Activated T-helper 1 cell treated with anti-CD3 and anti-CD28 coated beads, Interleukin-12 subunit alpha, Interleukin-12 subunit beta, Interleukin-2, Interleukin-4 antibody, amounts not matched to agents 30 ng/mL and 10 ng/mL and 1 ng/mL, durations not matched to agents 14 hours and 24 hours and 36 hours (primary cell): ENCODE data around the gene HMGCS2. TPM values are rescaled to one million over a fixed set of nuclear protein-coding genes. Genes with fewer than 3 reads are reported as not detected.

ENCODE experiments used
- DNase-seq: peaks from one replicate; pipeline ENCODE4 v3.0.0; 2021; ENCODE audit warnings: low spot score
- H3K27ac Mint-ChIP-seq: one replicate; pipeline ENCODE4 v1.8.0; 2021; ENCODE audit warnings: mild to moderate bottlenecking, mixed read lengths
- H3K27me3 Mint-ChIP-seq: one replicate; pipeline ENCODE4 v1.8.0; 2022; ENCODE audit warnings: mild to moderate bottlenecking, moderate library complexity, mixed read lengths; ENCODE audit not compliant: insufficient read depth
- H3K36me3 Mint-ChIP-seq: one replicate; pipeline ENCODE4 v1.8.0; 2021; ENCODE audit warnings: low read depth, mixed read lengths
- H3K4me1 Mint-ChIP-seq: one replicate; pipeline ENCODE4 v1.8.0; 2021; ENCODE audit warnings: low read depth, mixed read lengths
- H3K4me3 Mint-ChIP-seq: one replicate; pipeline ENCODE4 v1.8.0; 2021; ENCODE audit warnings: mild to moderate bottlenecking, moderate library complexity, mixed read lengths
- H3K9me3 Mint-ChIP-seq: one replicate; pipeline ENCODE4 v1.8.0; 2021; ENCODE audit warnings: mixed read lengths
- intact Hi-C: fragments of 100-400 bp; cut with micrococcal nuclease; formaldehyde crosslinking; loops from one replicate; pipeline ENCODE4 v1.15.1; 2024
- total RNA-seq: library from RNA; stranded (reverse); gene quantifications from 2 replicates; pipeline ENCODE4 v1.2.3, GENCODE V29; 2022

HMGCS2 gene
- total RNA-seq, 1 donor from 2014 or later: not detected

DNA sequence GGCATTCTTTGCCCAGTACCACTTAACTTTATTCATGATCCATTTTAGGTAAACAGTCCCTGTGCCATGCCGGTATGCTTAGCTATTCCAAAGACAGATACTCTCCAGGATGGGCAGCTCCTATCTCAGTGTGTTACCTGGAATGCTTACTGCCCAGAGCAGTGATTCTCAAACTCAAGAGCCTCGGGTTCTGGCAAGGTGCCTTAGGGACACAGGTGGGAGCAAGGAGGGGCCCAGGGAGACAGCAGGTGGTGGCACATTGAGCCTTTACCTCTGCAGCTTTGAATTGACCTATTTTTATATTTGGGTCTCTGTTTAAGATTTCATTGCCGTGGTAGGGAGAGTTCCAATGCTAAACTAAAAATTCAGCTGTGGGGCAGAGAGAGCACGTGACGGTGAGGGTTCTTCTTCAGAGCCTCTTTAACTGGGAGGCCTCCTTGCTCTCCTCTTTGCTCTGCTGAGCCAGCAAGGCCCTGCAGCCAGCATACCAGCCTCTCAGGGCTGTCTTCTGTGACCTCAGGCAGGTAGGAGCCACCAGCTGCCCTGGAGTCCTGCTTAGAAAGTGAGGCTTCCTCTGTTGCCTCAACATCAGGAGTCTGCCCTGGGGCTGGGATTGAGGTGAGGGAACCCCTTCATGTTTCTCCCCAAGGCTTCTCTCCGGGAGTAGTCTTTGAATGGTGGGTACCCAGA, 36.8 kb downstream of the HMGCS2 start:
- no peak for DNase-seq
- H3K4me1 Mint-ChIP-seq: no peaks in the 10 kb centered on the region
- intact Hi-C loops: no loop called here
- H3K27me3 Mint-ChIP-seq: no peaks in the 10 kb centered on the region
- H3K4me3 Mint-ChIP-seq: no peak overlapping the region
- no peak overlapping the region for H3K27ac Mint-ChIP-seq
- peaks cover 23% of the 10 kb centered on the region for H3K36me3 Mint-ChIP-seq
- H3K9me3 Mint-ChIP-seq: no peaks in the 10 kb centered on the region

- no peak overlapping the region for H3K27ac Mint-ChIP-seq
These were observed 37.6 kb downstream of the HMGCS2 start for GRCh38 chr1:119731060-119731459.

GRCh38 chr1:119729044-119729443, 39.7 kb downstream of the HMGCS2 start:
- Mint-ChIP-seq H3K4me1 (peaks cover 11% of the 10 kb centered on the region), H3K27me3 (no peaks in the 10 kb centered on the region), H3K4me3 (no peak overlapping the region), H3K9me3 (no peaks in the 10 kb centered on the region), H3K27ac (no peak overlapping the region), H3K36me3 (peaks cover 35% of the 10 kb centered on the region)
- no peak for DNase-seq
- intact Hi-C loops: no loop called here

More at GRCh38 chr1:119731060-119731459, 37.6 kb downstream of the HMGCS2 start:
- intact Hi-C loops: no loop called here
- no peaks in the 10 kb centered on the region for H3K27me3 Mint-ChIP-seq
- no peaks in the 10 kb centered on the region for H3K9me3 Mint-ChIP-seq
- H3K4me3 Mint-ChIP-seq: no peak overlapping the region
- no peak for DNase-seq
- H3K36me3 Mint-ChIP-seq: peaks cover 25% of the 10 kb centered on the region
- H3K4me1 Mint-ChIP-seq: no peaks in the 10 kb centered on the region

- H3K27me3 Mint-ChIP-seq: no peaks in the 10 kb centered on the region
- DNase-seq: no peak
- H3K27ac Mint-ChIP-seq: no peak overlapping the region
- H3K9me3 Mint-ChIP-seq: no peaks in the 10 kb centered on the region
- peaks cover 35% of the 10 kb centered on the region for H3K36me3 Mint-ChIP-seq
- intact Hi-C loops: no loop called here
- H3K4me3 Mint-ChIP-seq: no peak overlapping the region
- H3K4me1 Mint-ChIP-seq: peaks cover 11% of the 10 kb centered on the region
These were observed 40.7 kb downstream of the HMGCS2 start for GRCh38 chr1:119727991-119728390.

- H3K36me3 Mint-ChIP-seq: peaks cover 42% of the 10 kb centered on the region
- intact Hi-C loops: no loop called here
- no peaks in the 10 kb centered on the region for H3K9me3 Mint-ChIP-seq
- H3K27me3 Mint-ChIP-seq: no peaks in the 10 kb centered on the region
- H3K4me3 Mint-ChIP-seq: no peak overlapping the region
- H3K27ac Mint-ChIP-seq: peak overlapping the region; percentile 56
- no peak for DNase-seq
- H3K4me1 Mint-ChIP-seq: peaks cover 16% of the 10 kb centered on the region
These were observed 43.1 kb downstream of the HMGCS2 start for GRCh38 chr1:119725626-119726025.

- H3K4me3 Mint-ChIP-seq: no peak overlapping the region
These were observed 44.0 kb downstream of the HMGCS2 start for GRCh38 chr1:119724611-119725218.

DNA sequence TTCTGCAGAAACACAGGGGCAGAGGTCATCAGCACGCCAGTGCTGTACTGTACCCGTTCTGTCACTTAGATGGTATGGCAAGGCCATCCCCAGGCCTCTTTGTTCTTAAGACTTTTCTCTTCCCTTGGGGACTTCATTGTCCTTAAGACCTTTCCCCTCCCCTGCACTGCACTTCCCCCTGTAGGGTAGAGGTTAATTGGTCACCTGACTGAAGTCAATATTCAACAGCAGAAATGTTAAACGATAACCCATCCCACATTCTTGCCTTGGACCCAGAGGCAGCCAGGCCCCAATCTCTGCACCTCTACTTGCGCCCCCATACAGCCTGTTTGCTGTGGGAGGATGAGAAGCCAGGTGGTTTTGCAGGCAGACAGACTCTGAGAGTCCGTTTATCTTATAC, 46.8 kb downstream of the HMGCS2 start:
- peaks cover 33% of the 10 kb centered on the region for H3K36me3 Mint-ChIP-seq
- H3K27me3 Mint-ChIP-seq: no peaks in the 10 kb centered on the region
- H3K9me3 Mint-ChIP-seq: no peaks in the 10 kb centered on the region
- H3K27ac Mint-ChIP-seq: no peak overlapping the region
- no peak for DNase-seq
- no peak overlapping the region for H3K4me3 Mint-ChIP-seq
- H3K4me1 Mint-ChIP-seq: peaks cover 16% of the 10 kb centered on the region
- intact Hi-C loops: no loop called here

More at GRCh38 chr1:119724611-119725218, 44.0 kb downstream of the HMGCS2 start:
- peaks cover 38% of the 10 kb centered on the region for H3K36me3 Mint-ChIP-seq
- intact Hi-C loops: no loop called here
- H3K27ac Mint-ChIP-seq: no peak overlapping the region
- H3K9me3 Mint-ChIP-seq: no peaks in the 10 kb centered on the region
- DNase-seq: no peak
- peaks cover 16% of the 10 kb centered on the region for H3K4me1 Mint-ChIP-seq
- H3K27me3 Mint-ChIP-seq: no peaks in the 10 kb centered on the region

DNA sequence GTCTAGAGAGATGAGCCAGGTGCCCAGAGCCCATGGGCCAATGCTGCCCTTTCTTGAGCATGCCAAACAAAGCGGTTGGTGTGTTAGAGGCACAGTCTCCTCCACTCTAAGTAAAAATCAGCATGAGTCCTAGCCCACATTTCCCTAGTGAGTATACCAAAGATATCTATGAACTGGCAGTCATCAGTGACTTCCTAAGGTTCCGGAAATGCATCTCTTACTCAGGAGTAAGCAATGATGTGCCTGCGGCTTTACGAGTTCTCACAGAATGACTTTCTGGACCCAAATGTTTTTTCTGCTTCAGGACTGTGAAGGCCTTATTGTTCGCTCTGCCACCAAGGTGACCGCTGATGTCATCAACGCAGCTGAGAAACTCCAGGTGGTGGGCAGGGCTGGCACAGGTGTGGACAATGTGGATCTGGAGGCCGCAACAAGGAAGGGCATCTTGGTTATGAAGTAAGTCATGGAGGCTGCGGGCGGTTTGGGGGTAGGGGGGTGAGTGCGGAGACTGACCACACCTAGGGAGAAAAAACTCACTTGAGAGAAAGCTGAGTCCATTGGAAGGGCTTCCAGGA, 47.8 kb downstream of the HMGCS2 start:
- peaks cover 22% of the 10 kb centered on the region for H3K4me1 Mint-ChIP-seq

DNA sequence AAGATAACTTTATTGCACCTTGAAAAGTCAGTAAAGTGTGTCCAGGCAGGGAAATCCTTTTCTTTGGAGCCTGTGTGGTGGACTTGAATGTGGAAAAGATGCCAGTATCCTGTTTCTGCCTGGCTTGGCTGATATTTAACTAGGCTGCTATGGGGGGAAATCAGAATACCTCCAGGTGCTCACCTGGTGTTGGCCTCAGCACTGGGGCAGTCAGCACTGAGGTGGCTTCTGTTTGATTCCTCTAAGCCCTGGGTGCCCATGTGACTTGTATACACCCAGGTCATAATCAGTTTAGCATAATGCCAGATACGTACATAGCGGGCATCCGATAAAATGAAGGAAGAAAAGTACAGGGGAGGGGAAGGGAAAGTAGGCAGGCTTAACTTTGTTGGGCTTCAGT, 49.7 kb downstream of the HMGCS2 start:
- intact Hi-C loops: no loop called here
- H3K4me1 Mint-ChIP-seq: peaks cover 29% of the 10 kb centered on the region
- H3K36me3 Mint-ChIP-seq: peaks cover 23% of the 10 kb centered on the region
- no peak overlapping the region for H3K27ac Mint-ChIP-seq
- DNase-seq: no peak
- H3K4me3 Mint-ChIP-seq: no peak overlapping the region
- no peaks in the 10 kb centered on the region for H3K27me3 Mint-ChIP-seq
- H3K9me3 Mint-ChIP-seq: no peaks in the 10 kb centered on the region

More for the DNA sequence above, 47.8 kb downstream of the HMGCS2 start:
- no peak for DNase-seq
- no peaks in the 10 kb centered on the region for H3K9me3 Mint-ChIP-seq
- intact Hi-C loops: no loop called here
- H3K36me3 Mint-ChIP-seq: peaks cover 29% of the 10 kb centered on the region
- H3K27me3 Mint-ChIP-seq: no peaks in the 10 kb centered on the region
- no peak overlapping the region for H3K27ac Mint-ChIP-seq
- no peak overlapping the region for H3K4me3 Mint-ChIP-seq

DNA sequence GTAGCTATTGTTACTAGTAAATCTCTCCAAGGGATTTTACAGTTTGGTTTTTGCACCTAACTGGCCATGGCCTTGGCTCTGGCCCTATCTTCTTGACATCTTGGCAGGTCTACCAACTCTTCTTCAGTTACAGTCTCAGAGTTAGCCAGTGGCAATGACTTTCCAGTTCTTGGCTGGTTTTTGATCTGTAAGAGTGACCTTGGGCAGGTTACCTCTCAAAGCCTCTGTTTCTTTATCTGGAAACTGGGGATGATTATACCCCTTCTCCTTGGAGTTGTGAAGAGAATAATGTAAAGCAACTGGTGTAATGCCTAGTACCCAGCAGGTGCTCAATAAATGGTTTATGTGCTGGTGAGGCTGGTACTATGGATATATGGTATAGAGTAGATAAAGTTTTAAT, 50.3 kb downstream of the HMGCS2 start:
- no peak overlapping the region for H3K4me3 Mint-ChIP-seq
- H3K36me3 Mint-ChIP-seq: peaks cover 23% of the 10 kb centered on the region
- intact Hi-C loops: no loop called here
- DNase-seq: no peak
- H3K27ac Mint-ChIP-seq: no peak overlapping the region
- H3K4me1 Mint-ChIP-seq: peaks cover 35% of the 10 kb centered on the region
- no peaks in the 10 kb centered on the region for H3K27me3 Mint-ChIP-seq
- H3K9me3 Mint-ChIP-seq: no peaks in the 10 kb centered on the region

GRCh38 chr1:119715542-119715941, 53.2 kb downstream of the HMGCS2 start:
- peaks cover 42% of the 10 kb centered on the region for H3K4me1 Mint-ChIP-seq
- peaks cover 12% of the 10 kb centered on the region for H3K36me3 Mint-ChIP-seq
- H3K27ac Mint-ChIP-seq: no peak overlapping the region
- no peaks in the 10 kb centered on the region for H3K9me3 Mint-ChIP-seq
- no peak for DNase-seq
- H3K4me3 Mint-ChIP-seq: no peak overlapping the region
- intact Hi-C loops: no loop called here
- H3K27me3 Mint-ChIP-seq: peaks cover 4% of the 10 kb centered on the region

DNA sequence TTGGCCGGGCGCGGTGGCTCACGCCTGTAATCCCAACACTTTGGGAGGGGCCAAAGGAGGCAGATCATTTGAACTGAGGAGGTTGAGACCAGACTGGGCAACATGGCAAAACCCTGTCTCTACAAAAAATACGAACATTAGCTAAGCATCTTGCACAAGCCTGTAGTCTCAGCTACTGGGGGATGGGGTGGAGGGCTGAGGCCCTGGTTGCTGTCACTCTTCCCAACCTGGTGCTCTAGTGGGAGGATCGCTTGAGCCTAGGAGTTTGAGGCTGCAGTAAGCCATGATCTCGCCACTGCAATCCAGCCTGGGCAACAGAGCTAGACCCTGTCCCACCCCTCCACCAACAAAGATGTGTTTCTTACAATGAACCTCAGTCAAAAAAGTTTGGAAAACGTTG, 54.1 kb downstream of the HMGCS2 start:
- H3K27me3 Mint-ChIP-seq: peaks cover 13% of the 10 kb centered on the region
- no peak overlapping the region for H3K27ac Mint-ChIP-seq
- peaks cover 42% of the 10 kb centered on the region for H3K4me1 Mint-ChIP-seq
- peak overlapping the region; percentile 45 for H3K4me3 Mint-ChIP-seq
- H3K9me3 Mint-ChIP-seq: no peaks in the 10 kb centered on the region
- intact Hi-C loops: loop anchor here (5.0 kb wide), 2 partner anchors 67 to 572 kb away; partner anchors contain the start of genes WARS2 and ZNF697
- no peak for DNase-seq
- H3K36me3 Mint-ChIP-seq: peaks cover 12% of the 10 kb centered on the region

DNA sequence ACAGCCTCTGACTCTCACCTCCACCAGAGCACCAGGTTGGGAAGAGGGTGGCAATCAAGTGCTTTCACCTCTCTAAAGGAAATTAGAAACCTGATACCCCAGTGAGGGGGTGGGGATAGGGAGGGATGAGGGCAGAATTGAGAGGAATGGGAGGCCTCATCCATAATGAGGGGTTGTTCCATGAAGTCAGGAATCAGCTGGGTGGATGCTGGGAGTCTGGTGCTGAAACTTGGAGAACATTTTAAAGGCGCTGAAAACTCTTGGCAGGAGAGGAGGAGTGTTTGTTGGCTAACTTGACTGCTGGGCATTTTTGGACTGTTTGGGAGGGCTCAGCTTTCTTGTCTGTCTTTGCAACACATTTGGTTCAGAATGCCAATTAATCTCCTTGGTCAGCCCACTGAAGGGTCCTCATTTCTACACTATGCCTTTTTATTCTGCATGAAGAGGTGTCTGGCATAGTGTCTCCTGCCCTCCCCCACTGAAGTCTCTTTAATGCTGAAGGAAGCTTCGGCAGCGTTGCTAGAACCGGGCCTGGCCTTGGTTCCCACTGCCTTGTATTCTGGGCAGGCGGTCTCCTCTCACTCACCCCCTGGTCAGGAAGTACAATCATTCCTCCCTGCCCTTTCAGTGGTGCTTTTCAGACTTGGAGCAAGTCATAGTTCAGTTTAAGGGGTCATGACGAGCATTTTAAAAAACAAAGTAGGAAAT, 54.8 kb downstream of the HMGCS2 start:
- H3K9me3 Mint-ChIP-seq: no peaks in the 10 kb centered on the region
- no peak for DNase-seq
- H3K4me1 Mint-ChIP-seq: peaks cover 42% of the 10 kb centered on the region
- peaks cover 12% of the 10 kb centered on the region for H3K36me3 Mint-ChIP-seq
- peaks cover 18% of the 10 kb centered on the region for H3K27me3 Mint-ChIP-seq
- no peak overlapping the region for H3K27ac Mint-ChIP-seq
- intact Hi-C loops: loop anchor here (5.0 kb wide), 2 partner anchors 67 to 572 kb away; partner anchors contain the start of genes WARS2 and ZNF697
- peak overlapping the region; percentile 91 for H3K4me3 Mint-ChIP-seq
